ENCODE measurements around the gene SASH1.

The SASH1 gene

DNA sequence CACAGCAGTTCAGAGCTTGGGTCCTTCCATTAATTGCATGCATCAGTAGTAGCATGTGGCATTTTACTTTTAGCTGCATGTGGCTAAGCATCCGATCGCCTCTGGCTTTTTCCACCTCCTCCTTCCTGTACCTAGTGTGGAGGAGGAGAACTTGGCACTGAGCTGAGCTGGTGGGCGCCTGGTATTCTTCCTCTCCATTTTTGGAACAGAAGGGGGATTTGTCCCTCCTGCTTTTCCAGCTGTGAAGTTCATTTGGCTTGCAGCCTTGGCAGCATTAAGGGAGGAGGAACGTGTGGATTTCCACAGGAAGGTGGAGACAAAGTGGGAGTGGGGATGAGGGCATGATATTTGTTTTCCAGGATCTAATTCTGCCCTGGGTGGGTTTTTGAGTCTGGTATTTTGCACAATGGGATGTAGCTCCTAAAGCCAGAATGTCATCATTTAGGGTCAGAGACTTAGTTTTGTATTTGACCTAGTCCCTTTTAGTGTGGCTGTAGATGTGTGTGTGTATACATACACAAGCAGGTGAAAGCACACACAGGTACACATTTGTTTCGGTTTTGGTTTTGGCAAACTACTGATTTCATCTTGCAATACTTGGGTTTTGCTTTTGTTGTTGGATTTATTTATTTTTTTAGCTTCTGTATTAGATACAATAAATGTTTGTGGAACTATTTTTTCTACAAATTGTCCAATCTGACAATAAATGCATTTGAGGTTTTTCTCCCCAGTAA, 90.0 kb downstream of the SASH1 start:
- no peak for TF ChIP-seq GATA1 (IDR thresholded peaks at IDR 0.05; ENCODE audit: low read depth, low read length)
- TF ChIP-seq POLR2A (IDR thresholded peaks at IDR 0.05; ENCODE audit: low read length) = no peak

DNA sequence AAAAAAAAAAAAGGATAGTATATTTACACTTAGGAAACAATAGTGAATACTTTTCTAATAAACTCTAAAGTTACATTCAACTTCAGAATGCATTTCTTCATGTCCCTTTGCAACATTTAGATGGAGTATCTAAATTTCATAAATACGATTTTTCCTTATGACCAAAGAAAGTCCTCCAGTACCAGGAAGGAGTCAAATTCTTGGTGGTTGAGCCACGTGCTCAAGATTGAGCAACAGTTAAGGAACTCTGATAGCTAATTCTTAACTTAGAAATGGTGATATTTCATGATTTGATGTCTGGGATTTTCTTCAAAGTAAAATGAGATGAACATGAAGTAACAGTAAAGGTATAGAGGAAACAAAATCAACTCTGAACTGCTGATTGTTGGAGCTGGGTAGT, 92.7 kb downstream of the SASH1 start:
- no peak for TF ChIP-seq POLR2A (IDR thresholded peaks at IDR 0.05; ENCODE audit: low read length)
- no peak for TF ChIP-seq GATA1 (IDR thresholded peaks at IDR 0.05; ENCODE audit: low read depth, low read length)
- no peak for DNase-seq

More for the DNA sequence above, 90.0 kb downstream of the SASH1 start:
- DNase-seq = no peak

DNA sequence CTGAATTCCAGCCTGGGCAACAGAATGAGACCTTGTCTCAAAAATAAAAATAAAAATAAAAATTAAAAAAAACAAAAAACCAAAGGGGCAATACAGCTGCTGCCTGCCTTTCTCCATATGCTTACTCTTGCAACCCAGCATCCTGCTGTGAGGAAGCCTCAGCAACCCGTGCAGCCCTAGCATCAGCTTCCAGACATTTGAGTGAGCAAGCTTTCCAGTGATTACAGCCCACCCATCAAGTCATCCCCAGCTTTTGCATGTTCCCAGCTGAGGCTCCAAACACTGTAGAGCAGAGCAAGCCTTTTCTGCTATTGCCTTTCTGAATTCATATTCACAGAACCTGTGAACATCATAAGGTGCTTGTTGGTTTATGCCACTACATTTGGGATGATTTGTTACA, 93.8 kb downstream of the SASH1 start:
- DNase-seq = no peak
- no peak for TF ChIP-seq POLR2A (IDR thresholded peaks at IDR 0.05; ENCODE audit: low read length)
- no peak for TF ChIP-seq GATA1 (IDR thresholded peaks at IDR 0.05; ENCODE audit: low read depth, low read length)

DNA sequence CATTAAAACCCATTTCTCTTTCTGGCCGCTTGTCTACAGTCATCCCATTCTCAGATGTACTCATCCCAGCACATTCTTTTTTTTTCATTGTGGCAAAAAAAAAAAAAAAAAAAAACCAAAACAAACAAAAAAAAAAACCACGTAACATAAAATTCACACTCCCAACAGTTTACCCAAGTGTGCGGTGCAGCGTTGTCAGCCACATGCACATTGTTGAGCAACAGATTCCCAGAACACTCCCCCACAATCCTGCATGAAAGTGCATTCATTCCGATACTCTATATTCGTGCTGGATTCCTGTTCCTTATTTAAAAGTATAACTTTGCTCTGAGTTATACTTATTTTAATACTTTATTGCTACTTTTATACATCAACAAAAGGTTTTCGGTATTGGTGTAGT, 96.0 kb downstream of the SASH1 start:
- no peak for TF ChIP-seq POLR2A (IDR thresholded peaks at IDR 0.05; ENCODE audit: low read length)
- TF ChIP-seq GATA1 (IDR thresholded peaks at IDR 0.05; ENCODE audit: low read depth, low read length) = no peak
- DNase-seq = no peak

DNA sequence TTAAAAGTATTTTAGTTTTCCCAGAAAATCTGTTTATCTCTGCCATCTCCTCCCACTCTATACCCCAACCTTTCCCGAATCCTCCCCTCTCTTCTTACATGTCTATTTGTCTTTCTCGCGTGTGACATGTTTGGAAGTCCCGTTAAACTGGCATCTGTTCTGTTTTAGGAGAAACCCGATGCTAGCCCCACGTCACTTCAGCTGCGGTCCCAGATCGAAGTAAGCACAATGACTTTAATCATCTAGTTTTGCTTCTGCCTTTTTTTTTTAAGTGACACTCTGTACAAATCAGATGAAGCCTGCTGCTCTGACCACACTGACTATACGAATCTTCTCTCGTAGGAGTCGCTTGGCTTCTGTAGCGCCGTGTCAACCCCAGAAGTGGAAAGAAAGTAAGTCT, 97.4 kb downstream of the SASH1 start:
- TF ChIP-seq POLR2A (IDR thresholded peaks at IDR 0.05; ENCODE audit: low read length) = no peak
- DNase-seq = no peak

DNA sequence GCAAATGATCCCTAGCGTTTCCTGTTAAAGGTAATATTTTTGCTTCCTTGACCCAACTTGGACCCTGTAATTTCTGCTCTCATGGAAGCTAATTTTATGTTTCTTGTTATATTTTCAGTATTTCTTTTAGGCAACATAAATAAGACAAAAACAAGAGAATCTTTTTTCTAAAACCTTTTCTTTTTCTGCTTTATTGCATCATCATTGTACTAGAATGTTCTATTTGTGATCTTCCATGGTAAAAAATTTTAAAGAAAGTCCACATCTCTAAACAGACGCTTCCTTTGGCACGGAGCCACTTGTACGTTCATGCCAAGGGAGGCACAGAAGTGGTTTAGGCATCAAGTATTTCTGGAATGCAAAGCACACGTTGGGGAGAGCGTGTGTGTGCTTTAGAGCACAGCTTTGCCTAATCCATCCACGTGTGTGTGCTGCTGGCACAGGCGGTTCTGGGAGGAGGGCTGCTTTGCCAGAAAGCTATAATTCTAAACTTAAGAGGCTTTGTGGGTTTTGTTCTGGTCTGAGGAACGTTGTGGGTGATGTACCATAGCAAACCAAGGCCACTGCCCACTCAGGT, 98.3 kb downstream of the SASH1 start:
- TF ChIP-seq GATA1 (IDR thresholded peaks at IDR 0.05; ENCODE audit: low read depth, low read length) = no peak
- TF ChIP-seq POLR2A (IDR thresholded peaks at IDR 0.05; ENCODE audit: low read length) = no peak
- no peak for DNase-seq

DNA sequence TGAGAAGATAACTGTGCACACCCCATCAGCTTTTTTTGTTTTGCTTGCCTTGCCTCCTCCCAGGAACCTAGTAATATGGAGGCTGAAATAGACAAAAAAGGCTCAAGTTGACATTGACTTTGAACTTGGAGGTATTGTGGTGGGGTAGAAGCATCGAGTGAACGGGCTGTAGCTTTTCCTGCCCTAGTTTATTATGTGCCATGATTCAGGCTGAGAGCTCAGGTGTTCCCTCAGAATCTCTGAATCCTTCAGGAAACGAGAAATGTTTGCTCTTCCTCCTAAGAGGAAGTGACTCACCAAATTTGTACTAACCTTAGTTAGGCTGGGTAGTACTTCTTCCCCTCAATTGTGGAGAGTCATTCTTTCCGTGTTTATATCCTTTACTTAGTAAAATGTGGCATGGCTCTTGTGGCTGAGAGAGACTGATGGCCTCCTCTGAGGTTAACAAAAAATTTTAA, 98.8 kb downstream of the SASH1 start:
- no peak for DNase-seq
- no peak for TF ChIP-seq GATA1 (IDR thresholded peaks at IDR 0.05; ENCODE audit: low read depth, low read length)

DNA sequence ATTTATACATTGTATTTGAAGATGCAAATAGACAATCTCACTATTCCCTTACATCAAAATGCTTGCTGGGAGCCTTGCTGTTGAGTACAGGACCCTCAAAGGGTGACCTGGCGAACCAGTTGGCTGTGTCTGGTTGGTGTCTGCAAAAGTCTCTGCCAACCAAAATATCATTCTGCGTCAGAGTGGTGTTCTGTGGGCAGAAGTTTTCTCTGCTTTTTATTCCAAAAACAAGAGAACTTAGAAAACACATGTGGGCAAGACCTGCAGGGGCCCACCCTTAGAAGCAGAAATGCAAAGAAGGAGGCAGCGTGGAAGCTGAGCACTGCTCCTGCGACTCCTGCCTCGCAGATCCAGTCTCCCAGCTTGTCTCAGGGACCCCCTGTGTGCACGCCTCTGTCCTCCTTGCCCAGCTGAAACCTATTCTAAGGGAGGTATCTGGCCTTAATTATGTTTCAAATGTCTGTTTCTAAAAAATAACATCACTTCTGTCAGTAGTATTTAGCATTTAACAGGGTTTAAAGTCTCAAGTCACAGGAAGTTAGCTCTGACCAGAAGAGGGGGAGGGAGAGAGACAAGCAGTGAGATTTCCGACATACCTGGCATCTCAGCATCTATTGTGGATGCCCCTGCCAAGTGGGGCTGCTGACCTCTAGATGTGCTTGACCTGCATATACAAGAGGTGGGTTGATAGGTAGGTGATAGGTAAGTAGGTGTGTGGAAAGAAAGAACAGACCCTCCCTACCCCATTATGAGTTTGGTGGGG, 101.3 kb downstream of the SASH1 start:
- no peak for DNase-seq
- no peak for TF ChIP-seq POLR2A (IDR thresholded peaks at IDR 0.05; ENCODE audit: low read length)
- TF ChIP-seq GATA1 (IDR thresholded peaks at IDR 0.05; ENCODE audit: low read depth, low read length) = no peak

DNA sequence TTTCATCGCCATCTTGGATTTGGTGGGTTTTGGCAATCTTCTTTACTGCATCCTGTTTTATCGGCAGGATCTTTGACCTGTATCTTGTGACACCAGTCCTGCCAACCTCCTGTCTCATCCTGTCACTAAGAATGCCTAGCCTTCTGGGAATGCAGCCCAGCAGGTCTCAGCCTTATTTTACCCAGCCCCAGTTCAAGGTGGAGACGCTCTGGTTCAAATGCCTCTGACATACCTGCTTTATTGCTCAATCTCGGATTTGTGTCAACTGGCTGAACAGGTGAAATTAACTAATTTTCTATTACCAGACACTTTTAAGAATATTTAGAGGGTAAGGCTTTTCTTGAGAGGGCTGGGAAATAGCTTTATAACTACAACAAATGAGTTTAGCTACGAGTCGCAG, 102.5 kb downstream of the SASH1 start:
- DNase-seq = no peak
- TF ChIP-seq POLR2A (IDR thresholded peaks at IDR 0.05; ENCODE audit: low read length) (no peak), GATA1 (IDR thresholded peaks at IDR 0.05; ENCODE audit: low read depth, low read length) (no peak)

DNA sequence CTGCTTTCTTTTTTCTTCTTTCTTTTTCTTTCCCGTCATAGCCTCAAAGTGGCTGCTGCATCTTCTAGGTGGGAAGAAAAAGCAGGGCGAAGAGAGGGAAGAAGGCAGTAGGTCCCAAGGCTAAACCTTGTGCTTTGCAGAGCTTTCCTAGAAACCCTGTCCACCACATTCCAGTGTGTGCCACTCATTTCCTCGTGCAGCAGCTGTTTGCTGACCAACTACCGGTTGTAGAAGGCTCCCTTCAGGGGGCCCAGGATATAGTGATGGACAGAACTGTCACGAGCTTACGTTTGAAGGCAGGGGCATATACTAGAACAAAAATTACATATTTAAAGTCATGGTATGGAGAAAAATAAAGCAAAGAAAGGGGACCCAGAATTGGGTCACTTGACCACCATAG, 103.0 kb downstream of the SASH1 start:
- no peak for TF ChIP-seq GATA1 (IDR thresholded peaks at IDR 0.05; ENCODE audit: low read depth, low read length)
- no peak for TF ChIP-seq POLR2A (IDR thresholded peaks at IDR 0.05; ENCODE audit: low read length)
- no peak for DNase-seq

DNA sequence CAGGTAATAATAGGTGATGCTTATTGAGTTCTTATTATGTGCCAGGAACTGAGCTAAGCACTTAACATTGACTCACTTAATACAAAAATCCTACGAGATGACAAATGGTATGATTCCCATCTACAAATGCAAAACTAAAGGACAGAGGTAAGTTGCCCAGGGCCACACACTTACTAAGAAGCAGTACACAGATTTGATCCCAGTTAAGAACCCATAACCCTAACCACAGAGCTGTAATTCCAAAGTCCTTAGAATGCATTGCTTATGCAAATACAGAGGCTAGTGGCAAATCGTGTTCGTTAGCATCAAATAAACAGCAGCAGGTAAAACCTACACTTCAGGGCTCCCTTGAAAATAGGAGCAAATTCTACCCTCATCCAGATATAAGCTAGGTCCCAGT, 104.0 kb downstream of the SASH1 start:
- TF ChIP-seq POLR2A (IDR thresholded peaks at IDR 0.05; ENCODE audit: low read length) = no peak
- no peak for TF ChIP-seq GATA1 (IDR thresholded peaks at IDR 0.05; ENCODE audit: low read depth, low read length)
- DNase-seq = no peak

DNA sequence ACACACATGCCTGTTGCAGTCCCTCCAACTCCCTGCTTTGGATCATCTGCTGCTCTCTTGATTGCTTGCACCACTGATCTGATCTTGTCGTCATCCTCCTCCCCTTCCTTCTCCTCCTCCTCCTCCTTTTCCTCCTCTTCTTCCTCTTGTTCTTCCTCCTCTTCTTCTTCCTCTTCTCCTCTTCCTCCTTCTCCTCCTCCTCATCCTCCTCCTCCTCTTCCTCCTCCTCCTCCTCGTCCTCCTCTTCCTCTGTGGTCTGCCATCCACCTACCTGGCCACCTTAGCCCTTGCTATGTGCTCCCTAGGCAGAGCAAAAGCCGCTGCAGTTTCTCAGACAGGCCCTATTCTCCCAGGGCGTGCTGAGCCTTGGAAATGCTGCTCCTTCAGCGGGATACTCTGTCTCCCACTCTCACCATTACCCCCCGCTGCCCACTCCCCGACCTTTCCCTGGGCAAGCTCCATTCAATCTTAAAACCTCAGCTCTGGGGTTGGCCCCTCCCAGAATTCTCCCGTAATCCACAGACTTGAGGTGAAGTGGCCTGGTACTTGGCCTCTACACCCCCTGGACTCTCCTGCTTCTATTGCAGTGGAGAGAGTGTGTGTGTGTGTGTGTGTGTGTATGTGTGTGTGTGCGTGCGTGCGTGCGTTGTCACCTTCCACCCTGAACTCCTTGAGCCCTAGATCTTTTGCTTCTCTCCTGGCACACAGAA, 105.0 kb downstream of the SASH1 start:
- no peak for TF ChIP-seq GATA1 (IDR thresholded peaks at IDR 0.05; ENCODE audit: low read depth, low read length)
- TF ChIP-seq POLR2A (IDR thresholded peaks at IDR 0.05; ENCODE audit: low read length) = no peak
- DNase-seq = no peak

DNA sequence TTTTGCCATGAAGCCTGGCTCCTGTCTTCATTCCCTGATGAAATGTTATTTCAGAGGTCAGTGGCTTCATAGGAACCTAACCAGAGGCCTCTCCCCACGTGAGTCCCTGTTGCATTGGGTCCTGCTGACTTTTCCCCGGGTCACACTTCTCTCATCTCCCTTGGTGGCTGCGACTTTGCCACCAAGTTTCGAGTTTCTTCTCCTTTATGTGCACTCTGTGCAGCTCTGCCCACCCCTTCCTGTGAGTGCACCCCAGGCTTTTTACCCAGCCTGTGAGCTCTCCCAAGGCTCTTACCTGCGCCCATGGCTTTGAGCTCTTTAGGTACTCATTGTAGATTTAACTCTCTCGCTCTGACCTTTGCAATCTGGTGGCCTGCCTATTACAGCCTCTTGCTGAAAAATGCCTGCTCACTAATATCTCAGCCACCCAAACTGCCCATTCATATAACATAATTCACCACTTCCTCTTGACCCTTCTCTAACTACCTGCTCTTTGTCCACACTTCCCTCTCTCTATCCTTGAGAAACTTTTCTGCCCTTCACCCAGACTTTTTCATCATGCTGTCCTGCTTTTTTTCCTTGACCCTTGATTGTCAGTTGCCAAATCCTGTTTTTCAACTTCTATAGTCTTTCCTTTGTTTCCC, 105.9 kb downstream of the SASH1 start:
- no peak for TF ChIP-seq GATA1 (IDR thresholded peaks at IDR 0.05; ENCODE audit: low read depth, low read length)
- no peak for TF ChIP-seq POLR2A (IDR thresholded peaks at IDR 0.05; ENCODE audit: low read length)
- DNase-seq = no peak

DNA sequence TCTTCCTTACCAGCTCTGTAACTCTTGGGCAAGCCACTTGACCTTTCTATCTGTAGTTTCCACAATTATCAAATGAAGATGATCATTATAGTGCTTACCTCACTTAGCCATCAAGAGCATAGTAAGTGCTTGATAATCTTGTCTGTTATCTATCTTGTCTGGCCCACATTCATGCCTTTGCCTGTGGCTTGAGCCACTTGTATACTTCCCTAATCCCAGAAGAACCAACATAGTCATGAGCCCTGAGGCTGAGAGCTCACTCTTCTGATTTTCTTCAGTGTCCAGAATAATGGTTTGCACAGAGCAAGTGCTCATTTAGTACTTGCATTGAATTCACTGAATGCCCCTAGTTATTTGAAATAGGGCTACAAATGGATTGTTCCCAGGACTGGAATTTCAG, 108.2 kb downstream of the SASH1 start:
- DNase-seq = no peak
- no peak for TF ChIP-seq GATA1 (IDR thresholded peaks at IDR 0.05; ENCODE audit: low read depth, low read length)
